Superior temporal gyrus (tissue), 1 donor: ENCODE measurements around the gene AGT.

ENCODE experiments used
- DNase-seq: peaks from one replicate; pipeline ENCODE4 v3.0.0-alpha.2; 2016; ENCODE audit errors: extremely low spot score

Gene AGT

GRCh38 chr1:230713915-230714764 lies at the start of gene AGT:
TSS of gene AGT (minus strand) at chr1:230714122. CDS start at chr1:230710823, 3,299 bp downstream.
- peak; percentile 90 for DNase-seq

- DNase-seq, result no peak
These were observed 47.7 kb upstream of the AGT start for GRCh38 chr1:230761443-230762167.

GRCh38 chr1:230760360-230760827 lies 46.5 kb upstream of the AGT start:
- no peak for DNase-seq

- no peak for DNase-seq
These were observed 45.6 kb upstream of the AGT start for GRCh38 chr1:230759369-230760065.

GRCh38 chr1:230758709-230759368 lies 44.9 kb upstream of the AGT start:
- DNase-seq, result no peak

GRCh38 chr1:230757856-230758708 lies 44.2 kb upstream of the AGT start:
- DNase-seq, result no peak

GRCh38 chr1:230754796-230755195 lies 40.9 kb upstream of the AGT start:
- no peak for DNase-seq

GRCh38 chr1:230753586-230754251 lies 39.8 kb upstream of the AGT start:
- DNase-seq, result peak; percentile 57

GRCh38 chr1:230753191-230753585 lies 39.3 kb upstream of the AGT start:
- DNase-seq, result no peak

GRCh38 chr1:230752407-230752806 lies 38.5 kb upstream of the AGT start:
- DNase-seq, result peak; percentile 85

GRCh38 chr1:230750986-230751625 lies 37.2 kb upstream of the AGT start:
- no peak for DNase-seq

- DNase-seq, result no peak
These were observed 36.7 kb upstream of the AGT start for GRCh38 chr1:230750576-230750975.

GRCh38 chr1:230749635-230750034 lies 35.7 kb upstream of the AGT start:
- no peak for DNase-seq

GRCh38 chr1:230749150-230749549 lies 35.2 kb upstream of the AGT start:
- no peak for DNase-seq

GRCh38 chr1:230747890-230748800 lies 34.2 kb upstream of the AGT start:
- DNase-seq, result no peak

- DNase-seq, result no peak
These were observed 33.3 kb upstream of the AGT start, which contains the start of gene CAPN9 for GRCh38 chr1:230747127-230747730. TSS of gene CAPN9 (plus strand) at chr1:230747388. CDS start at chr1:230747497, 109 bp downstream.

- no peak for DNase-seq
These were observed 32.7 kb upstream of the AGT start for GRCh38 chr1:230746617-230747016.

GRCh38 chr1:230745071-230745470 lies 31.1 kb upstream of the AGT start:
- DNase-seq, result no peak
